ENCODE data around the gene SORCS3.

- TF ChIP-seq PAX5 (IDR thresholded peaks at IDR 0.05; ENCODE audit: insufficient read depth, low read length, severe bottlenecking), result no peak
- TF ChIP-seq POLR2A (IDR thresholded peaks at IDR 0.05; ENCODE audit: low read depth, low read length), result no peak
- TF ChIP-seq TAF1 (IDR thresholded peaks at IDR 0.05; ENCODE audit: low read depth, low read length), result no peak
- no peak for TF ChIP-seq POLR2AphosphoS5 (IDR thresholded peaks at IDR 0.05; ENCODE audit: low read depth, low read length)
- no peak for TF ChIP-seq SPI1 (IDR thresholded peaks at IDR 0.05; ENCODE audit: low read depth, low read length)
- TF ChIP-seq POU2F2 (IDR thresholded peaks at IDR 0.05; ENCODE audit: low read depth, low read length), result no peak
Measured at GRCh38 chr10:104795411-104795810, 154.3 kb downstream of the SORCS3 start.
